ENCODE results near the gene MIB1.

Gene MIB1

DNA sequence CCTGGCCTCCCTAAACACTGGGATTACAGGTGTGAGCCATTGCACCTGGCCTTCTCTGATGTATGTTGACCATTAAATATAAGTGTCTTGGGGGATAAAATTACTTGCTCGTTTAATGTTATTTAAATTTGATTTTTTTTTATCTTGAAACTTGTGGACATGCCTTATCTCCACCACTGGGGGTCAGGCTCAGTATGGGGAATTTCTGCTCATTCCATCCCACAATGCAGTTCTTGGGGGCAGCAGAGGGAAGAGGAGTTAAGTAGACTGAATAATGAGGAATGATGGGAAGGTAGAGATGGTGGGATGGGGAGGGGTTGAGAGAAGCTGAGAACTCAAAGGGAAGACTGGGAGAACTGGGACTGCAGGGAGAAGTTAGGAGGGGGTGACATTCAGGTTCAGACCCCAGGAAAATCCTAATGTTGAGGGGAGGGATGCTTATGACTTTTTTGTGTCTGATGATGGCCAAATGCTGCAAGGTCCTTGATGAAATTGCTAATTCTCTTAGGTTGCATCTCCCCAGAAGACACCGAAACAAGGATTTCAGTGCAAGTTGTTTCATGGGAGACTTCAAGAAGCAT is 174.2 kb downstream of the MIB1 start:
- in situ Hi-C loops (cut with HindIII; ENCODE audit: low sequenced_read_pairs): no loop called here
- DNase-seq (ENCODE audit: low read depth, low spot score): peak; percentile 64

GRCh38 chr18:21915546-21915945 is 175.0 kb downstream of the MIB1 start:
- in situ Hi-C loops (cut with HindIII; ENCODE audit: low sequenced_read_pairs): no loop called here
- DNase-seq (ENCODE audit: low read depth, low spot score): no peak
- H3K4me3 ChIP-seq (ENCODE audit: low read depth, low read length): no peak overlapping the region
- no peak for TF ChIP-seq CTCF (IDR thresholded peaks at IDR 0.05; ENCODE audit: low read depth, low read length)

More for the DNA sequence above, 174.2 kb downstream of the MIB1 start:
- peak; percentile 56 for TF ChIP-seq CTCF (IDR thresholded peaks at IDR 0.05; ENCODE audit: low read depth, low read length)
- no peak overlapping the region for H3K4me3 ChIP-seq (ENCODE audit: low read depth, low read length)

- in situ Hi-C loops (cut with HindIII; ENCODE audit: low sequenced_read_pairs): no loop called here
- DNase-seq (ENCODE audit: low read depth, low spot score): no peak
- H3K4me3 ChIP-seq (ENCODE audit: low read depth, low read length): no peak overlapping the region
- no peak for TF ChIP-seq CTCF (IDR thresholded peaks at IDR 0.05; ENCODE audit: low read depth, low read length)
Observed at GRCh38 chr18:21916594-21916993, 176.0 kb downstream of the MIB1 start.

GRCh38 chr18:21918693-21919092 is 178.1 kb downstream of the MIB1 start:
- in situ Hi-C loops (cut with HindIII; ENCODE audit: low sequenced_read_pairs): no loop called here
- peak; percentile 6 for DNase-seq (ENCODE audit: low read depth, low spot score)
- no peak for TF ChIP-seq CTCF (IDR thresholded peaks at IDR 0.05; ENCODE audit: low read depth, low read length)
- no peak overlapping the region for H3K4me3 ChIP-seq (ENCODE audit: low read depth, low read length)

Data from astrocyte of the spinal cord (primary cell).